NCI-H345 treated with DMSO at 0.1 percent for 48 hours (cell line): ENCODE results near the gene LBH.

Experiments used
- DNase-seq: peaks from one replicate; lab custom pipeline; 2025; ENCODE audit not compliant: unreplicated experiment; lab: John Stamatoyannopoulos, UW

The LBH gene

GRCh38 chr2:30272286-30272685 lies 41.0 kb downstream of the LBH start:
- no peak for DNase-seq

GRCh38 chr2:30272761-30273573 lies 41.6 kb downstream of the LBH start:
- DNase-seq, result no peak

DNA sequence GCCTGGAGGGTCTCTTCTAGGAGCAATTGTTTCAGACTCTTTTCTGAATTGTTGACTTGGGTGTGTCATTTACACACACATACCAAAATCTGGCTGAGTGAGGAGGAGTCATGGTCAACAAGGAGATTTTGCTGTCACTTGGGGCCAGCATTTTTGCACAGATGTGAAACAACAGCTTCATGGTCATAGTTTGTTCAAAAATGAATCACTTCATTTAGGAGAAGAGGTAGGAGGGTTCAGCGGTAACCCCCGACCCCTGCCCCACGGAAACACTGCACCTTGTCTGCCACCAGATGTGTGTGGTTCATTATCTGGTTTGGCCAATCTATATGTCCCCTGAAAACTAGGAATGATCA lies 42.2 kb downstream of the LBH start:
- DNase-seq, result no peak

GRCh38 chr2:30275256-30275655 lies 43.9 kb downstream of the LBH start:
- no peak for DNase-seq

GRCh38 chr2:30276455-30276911 lies 45.1 kb downstream of the LBH start:
- DNase-seq, result no peak

- DNase-seq, result no peak
Measured at GRCh38 chr2:30277582-30277981, 46.2 kb downstream of the LBH start.

DNA sequence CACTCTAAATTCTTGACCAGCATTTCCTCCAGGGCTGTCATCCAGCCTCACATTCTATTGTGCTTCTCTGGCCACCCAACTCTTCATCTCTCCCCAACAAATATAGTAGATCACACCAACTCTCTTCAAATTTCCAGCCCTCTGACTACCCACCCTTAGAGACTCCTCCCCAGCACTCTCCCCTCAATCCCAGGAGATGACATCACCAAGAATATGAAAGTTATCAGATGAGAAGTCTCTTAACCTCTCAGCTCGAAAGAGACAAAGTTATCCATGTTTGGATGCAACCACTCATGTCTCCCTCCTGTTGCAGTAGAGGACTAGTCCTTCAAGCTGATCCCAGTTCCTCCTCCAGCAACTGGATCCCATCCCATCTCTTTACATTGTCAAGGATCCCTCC lies 47.1 kb downstream of the LBH start:
- DNase-seq, result no peak

GRCh38 chr2:30280596-30281434 lies 49.5 kb downstream of the LBH start:
- DNase-seq, result no peak

GRCh38 chr2:30282081-30282480 lies 50.7 kb downstream of the LBH start:
- no peak for DNase-seq

- no peak for DNase-seq
Measured at GRCh38 chr2:30282721-30283120, 51.4 kb downstream of the LBH start.

DNA sequence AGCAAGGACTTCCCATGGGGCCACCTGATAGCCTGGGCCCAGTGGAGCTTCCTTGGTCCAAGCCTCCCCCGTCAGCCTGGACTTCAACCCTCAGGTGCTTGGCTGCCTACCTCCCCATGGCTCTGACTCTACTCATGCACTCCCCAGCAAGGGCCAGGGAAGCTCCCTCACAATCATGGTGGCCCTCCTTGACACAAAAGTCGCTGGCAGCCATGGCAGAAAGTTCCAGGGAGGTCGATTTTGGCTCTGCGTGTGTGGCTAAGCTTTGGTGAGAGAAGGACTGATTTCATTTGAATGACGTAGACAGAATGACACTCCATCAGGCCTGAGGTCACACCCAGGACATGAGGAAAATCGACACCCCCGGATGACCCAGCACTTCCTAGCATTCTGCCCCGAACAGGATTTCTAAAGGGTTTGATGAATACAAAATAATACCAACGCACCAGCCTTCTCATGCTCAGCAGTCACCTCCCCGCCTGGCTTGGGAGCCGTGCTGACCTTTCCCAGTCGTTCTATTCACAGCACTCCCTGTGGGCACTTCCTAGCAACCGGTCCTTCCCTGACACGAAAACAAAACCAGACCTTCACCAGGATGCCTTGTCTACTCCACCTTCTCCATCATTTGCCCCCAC lies 52.7 kb downstream of the LBH start:
- no peak for DNase-seq

- DNase-seq, result no peak
Measured at GRCh38 chr2:30285758-30286157, 54.4 kb downstream of the LBH start.

- no peak for DNase-seq
Measured at GRCh38 chr2:30287190-30287840, 56.0 kb downstream of the LBH start.

GRCh38 chr2:30287857-30288513 lies 56.7 kb downstream of the LBH start:
- DNase-seq, result no peak

- DNase-seq, result no peak
Measured at GRCh38 chr2:30288561-30288960, 57.2 kb downstream of the LBH start.

- DNase-seq, result no peak
Measured at GRCh38 chr2:30293303-30293921, 62.1 kb downstream of the LBH start.

DNA sequence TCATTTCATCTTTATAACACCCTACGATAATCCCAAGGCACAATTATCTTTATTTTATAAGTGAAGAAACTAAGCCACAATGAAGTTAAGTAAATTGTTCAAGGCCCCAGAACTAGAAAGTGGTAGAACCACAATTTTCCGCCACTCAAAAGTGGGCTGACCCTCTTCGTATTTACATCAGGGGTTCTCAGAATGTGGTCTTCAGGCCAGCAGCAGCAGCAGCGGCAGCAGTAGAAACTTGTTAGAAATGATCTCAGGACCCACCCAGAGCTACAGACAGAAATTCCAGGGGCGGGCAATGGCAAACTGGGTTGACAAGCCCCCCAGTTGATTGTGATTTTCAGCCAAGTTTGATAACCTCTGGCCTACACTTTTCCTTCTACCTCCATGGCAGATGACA lies 62.8 kb downstream of the LBH start:
- no peak for DNase-seq

DNA sequence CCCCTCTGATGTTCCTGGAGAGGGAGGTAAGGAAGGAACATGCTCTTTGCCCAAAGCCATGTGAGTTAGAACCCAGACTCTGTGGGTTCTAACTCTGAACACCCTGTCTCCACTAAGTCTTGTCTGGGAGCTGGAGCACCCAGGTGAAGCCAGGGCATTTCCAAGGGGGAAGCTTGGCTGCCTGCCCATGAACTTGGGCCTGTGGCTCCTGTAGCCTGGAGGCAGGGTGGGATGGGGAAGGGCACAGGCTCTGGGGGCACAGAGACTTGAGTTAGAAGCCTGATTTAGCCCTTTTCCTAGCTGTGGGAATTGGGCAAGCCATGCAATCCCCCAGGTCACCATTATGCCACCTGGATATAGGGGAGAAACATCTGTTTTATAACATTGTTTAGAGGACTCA lies 65.2 kb downstream of the LBH start:
- DNase-seq, result no peak

- DNase-seq, result no peak
Measured at GRCh38 chr2:30298302-30298701, 67.0 kb downstream of the LBH start.

GRCh38 chr2:30300122-30300455 lies 68.8 kb downstream of the LBH start:
- no peak for DNase-seq
